ENCODE data around the gene CFH.
"Not testable (repeated sequence)": the region's sequence is repeated elsewhere in the genome, so short reads cannot be mapped to it uniquely, and the experiment has no call there.

Gene CFH

DNA sequence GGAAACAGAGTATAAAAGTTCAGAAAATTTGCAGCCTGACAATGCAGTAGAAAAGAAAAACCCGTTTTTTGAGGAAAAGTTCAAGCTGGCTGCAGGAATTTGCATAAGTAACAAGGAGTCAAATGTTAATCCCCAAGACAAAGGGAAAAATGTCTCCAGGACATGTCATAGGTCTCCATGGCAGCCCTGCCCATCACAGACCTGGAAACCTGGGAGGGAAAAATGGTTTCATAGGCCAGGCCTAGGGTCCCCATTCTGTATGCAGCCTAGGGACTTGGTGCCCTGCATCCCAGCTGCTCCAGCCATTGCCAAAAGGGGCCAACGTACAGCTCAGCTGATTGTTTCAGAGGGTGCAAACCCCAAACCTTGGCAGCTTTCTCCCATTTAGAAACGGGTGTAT, 40.0 kb upstream of the CFH start:
- TF ChIP-seq MYC (IDR thresholded peaks at IDR 0.05; ENCODE audit: low read depth, low read length) (no peak), POLR2A (IDR thresholded peaks at IDR 0.05; ENCODE audit: extremely low read depth, insufficient read length) (no peak)
- DNase-seq (ENCODE audit: low read depth), result no peak
- no peak overlapping the region for H3K4me3 ChIP-seq (ENCODE audit: low read depth, low read length)

- no peak overlapping the region for H3K4me3 ChIP-seq (ENCODE audit: low read depth, low read length)
- TF ChIP-seq MYC (IDR thresholded peaks at IDR 0.05; ENCODE audit: low read depth, low read length) (no peak), POLR2A (IDR thresholded peaks at IDR 0.05; ENCODE audit: extremely low read depth, insufficient read length) (no peak), MAX (IDR thresholded peaks at IDR 0.05; ENCODE audit: low read depth, low read length) (no peak)
- TF ChIP-seq, protein P1, sequence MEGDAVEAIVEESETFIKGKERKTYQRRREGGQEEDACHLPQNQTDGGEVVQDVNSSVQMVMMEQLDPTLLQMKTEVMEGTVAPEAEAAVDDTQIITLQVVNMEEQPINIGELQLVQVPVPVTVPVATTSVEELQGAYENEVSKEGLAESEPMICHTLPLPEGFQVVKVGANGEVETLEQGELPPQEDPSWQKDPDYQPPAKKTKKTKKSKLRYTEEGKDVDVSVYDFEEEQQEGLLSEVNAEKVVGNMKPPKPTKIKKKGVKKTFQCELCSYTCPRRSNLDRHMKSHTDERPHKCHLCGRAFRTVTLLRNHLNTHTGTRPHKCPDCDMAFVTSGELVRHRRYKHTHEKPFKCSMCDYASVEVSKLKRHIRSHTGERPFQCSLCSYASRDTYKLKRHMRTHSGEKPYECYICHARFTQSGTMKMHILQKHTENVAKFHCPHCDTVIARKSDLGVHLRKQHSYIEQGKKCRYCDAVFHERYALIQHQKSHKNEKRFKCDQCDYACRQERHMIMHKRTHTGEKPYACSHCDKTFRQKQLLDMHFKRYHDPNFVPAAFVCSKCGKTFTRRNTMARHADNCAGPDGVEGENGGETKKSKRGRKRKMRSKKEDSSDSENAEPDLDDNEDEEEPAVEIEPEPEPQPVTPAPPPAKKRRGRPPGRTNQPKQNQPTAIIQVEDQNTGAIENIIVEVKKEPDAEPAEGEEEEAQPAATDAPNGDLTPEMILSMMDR (IDR thresholded peaks at IDR 0.05; ENCODE audit: low read depth, low read length), result no peak
- DNase-seq (ENCODE audit: low read depth), result no peak
These were observed 32.1 kb upstream of the CFH start for GRCh38 chr1:196619721-196620120.

GRCh38 chr1:196623079-196623478, 28.8 kb upstream of the CFH start:
- TF ChIP-seq MYC (IDR thresholded peaks at IDR 0.05; ENCODE audit: low read depth, low read length) (no peak), MAX (IDR thresholded peaks at IDR 0.05; ENCODE audit: low read depth, low read length) (no peak), POLR2A (IDR thresholded peaks at IDR 0.05; ENCODE audit: extremely low read depth, insufficient read length) (no peak)
- TF ChIP-seq, protein P1 (IDR thresholded peaks at IDR 0.05; ENCODE audit: low read depth, low read length), result no peak
- no peak overlapping the region for H3K4me3 ChIP-seq (ENCODE audit: low read depth, low read length)

DNA sequence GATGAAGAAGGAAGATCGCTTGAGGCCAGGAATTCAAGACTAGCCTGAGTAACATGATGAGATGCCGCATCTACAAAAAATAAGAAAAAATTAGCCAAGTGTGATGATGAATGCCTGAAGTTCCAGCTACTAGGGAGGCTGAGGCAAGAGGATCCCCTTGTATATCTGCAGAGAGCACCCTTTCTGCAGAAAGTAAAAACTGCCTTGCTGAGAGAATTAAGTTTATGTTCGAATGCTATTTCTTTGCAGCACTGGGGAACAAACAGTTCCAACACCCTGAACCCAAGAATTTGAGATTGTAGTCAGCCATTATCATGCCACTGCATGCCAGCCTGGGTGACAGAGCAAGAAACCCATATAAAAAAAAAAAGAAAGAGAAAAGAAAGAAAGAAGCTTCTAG, 23.0 kb upstream of the CFH start:
- TF ChIP-seq MYC (IDR thresholded peaks at IDR 0.05; ENCODE audit: low read depth, low read length), result no peak
- no peak for TF ChIP-seq MAX (IDR thresholded peaks at IDR 0.05; ENCODE audit: low read depth, low read length)
- TF ChIP-seq POLR2A (IDR thresholded peaks at IDR 0.05; ENCODE audit: extremely low read depth, insufficient read length), result no peak
- TF ChIP-seq, protein P1 (IDR thresholded peaks at IDR 0.05; ENCODE audit: low read depth, low read length), result no peak
- H3K4me3 ChIP-seq (ENCODE audit: low read depth, low read length), result no peak overlapping the region
- no peak for DNase-seq (ENCODE audit: low read depth)

More at GRCh38 chr1:196623079-196623478, 28.8 kb upstream of the CFH start:
- DNase-seq (ENCODE audit: low read depth), result no peak

GRCh38 chr1:196637606-196638005, 14.2 kb upstream of the CFH start:
- TF ChIP-seq MYC (IDR thresholded peaks at IDR 0.05; ENCODE audit: low read depth, low read length), result no peak
- TF ChIP-seq POLR2A (IDR thresholded peaks at IDR 0.05; ENCODE audit: extremely low read depth, insufficient read length), result no peak
- TF ChIP-seq, protein P1 (IDR thresholded peaks at IDR 0.05; ENCODE audit: low read depth, low read length), result no peak
- no peak for TF ChIP-seq MAX (IDR thresholded peaks at IDR 0.05; ENCODE audit: low read depth, low read length)
- H3K4me3 ChIP-seq (ENCODE audit: low read depth, low read length), result no peak overlapping the region
- no peak for DNase-seq (ENCODE audit: low read depth)

DNA sequence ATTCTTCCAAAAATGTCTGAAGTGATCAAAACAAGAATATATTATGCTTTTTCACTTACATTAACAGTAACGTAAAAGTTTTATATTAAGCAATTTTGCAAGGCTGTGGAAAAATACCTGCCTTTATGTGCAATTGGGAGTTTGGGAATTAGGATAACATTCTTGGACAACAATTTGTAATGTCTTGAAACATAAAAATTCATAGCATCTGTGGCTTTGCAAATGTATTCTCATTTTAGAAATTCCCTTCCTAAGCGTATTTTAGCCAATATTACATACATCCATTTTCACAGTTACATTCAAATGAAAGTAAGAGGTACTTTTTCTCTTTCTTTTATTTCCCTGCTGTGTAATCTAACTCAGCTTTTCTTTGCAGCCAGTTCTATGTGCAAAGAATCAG, 13.4 kb upstream of the CFH start:
- no peak overlapping the region for H3K4me3 ChIP-seq (ENCODE audit: low read depth, low read length)
- TF ChIP-seq, protein P1 (IDR thresholded peaks at IDR 0.05; ENCODE audit: low read depth, low read length), result no peak
- TF ChIP-seq POLR2A (IDR thresholded peaks at IDR 0.05; ENCODE audit: extremely low read depth, insufficient read length) (no peak), MAX (IDR thresholded peaks at IDR 0.05; ENCODE audit: low read depth, low read length) (no peak), MYC (IDR thresholded peaks at IDR 0.05; ENCODE audit: low read depth, low read length) (no peak)
- no peak for DNase-seq (ENCODE audit: low read depth)

DNA sequence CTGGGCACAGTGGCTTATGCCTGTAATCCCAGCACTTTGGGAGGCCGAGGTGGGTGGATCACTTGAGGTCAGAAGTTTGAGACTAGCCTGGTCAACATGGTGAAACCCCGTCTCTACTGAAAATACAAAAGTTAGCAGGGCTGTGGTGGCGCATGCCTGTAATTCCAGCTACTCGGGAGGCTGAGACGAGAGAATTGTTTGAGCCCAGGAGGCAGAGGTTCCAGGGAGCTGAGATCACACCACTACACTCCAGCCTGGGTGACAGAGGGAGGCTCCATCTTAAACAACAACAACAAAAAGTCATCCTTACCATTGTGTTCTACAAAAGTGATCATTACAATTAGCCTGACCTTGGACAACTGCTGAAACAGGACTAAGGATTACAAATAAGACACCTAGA, 12.6 kb upstream of the CFH start:
- DNase-seq (ENCODE audit: low read depth), result not testable (repeated sequence)

More for the DNA sequence above, 12.6 kb upstream of the CFH start:
- not testable (repeated sequence) for H3K4me3 ChIP-seq (ENCODE audit: low read depth, low read length)
